T-helper 1 cell treated with Interleukin-12 subunit alpha and Interleukin-12 subunit beta and Interleukin-4 antibody, amounts not matched to agents 30 μg/mL and 1 μg/mL, for 36 hours (primary cell): ENCODE results near the gene CREB3L4.
A peak's percentile ranks its signal among the peaks of the same experiment; 100 is the strongest.

Experiments
- H3K27ac Mint-ChIP-seq: one replicate; pipeline ENCODE4 v1.8.0; 2021; ENCODE audit warnings: mild to moderate bottlenecking, mixed read lengths
- H3K27me3 Mint-ChIP-seq: one replicate; pipeline ENCODE4 v1.8.0; 2021; ENCODE audit warnings: low read depth, mixed read lengths
- H3K36me3 Mint-ChIP-seq: one replicate; pipeline ENCODE4 v1.8.0; 2021; ENCODE audit warnings: low read depth, mixed read lengths
- H3K4me1 Mint-ChIP-seq: one replicate; pipeline ENCODE4 v1.8.0; 2021; ENCODE audit warnings: low read depth, mixed read lengths
- H3K4me3 Mint-ChIP-seq: one replicate; pipeline ENCODE4 v1.8.0; 2021; ENCODE audit warnings: mild to moderate bottlenecking, moderate library complexity, mixed read lengths
- H3K9me3 Mint-ChIP-seq: one replicate; pipeline ENCODE4 v1.8.0; 2021; ENCODE audit warnings: mixed read lengths

Gene CREB3L4

GRCh38 chr1:153932156-153933131 is 35.3 kb upstream of the CREB3L4 start:
- Mint-ChIP-seq H3K27ac (no peak overlapping the region), H3K36me3 (peaks cover 49% of the 10 kb centered on the region), H3K4me1 (peaks cover 12% of the 10 kb centered on the region), H3K4me3 (no peak overlapping the region), H3K27me3 (no peaks in the 10 kb centered on the region), H3K9me3 (no peaks in the 10 kb centered on the region)

GRCh38 chr1:153933430-153933829 is 34.3 kb upstream of the CREB3L4 start:
- Mint-ChIP-seq H3K27me3 (no peaks in the 10 kb centered on the region), H3K4me3 (no peak overlapping the region), H3K4me1 (peaks cover 8% of the 10 kb centered on the region), H3K36me3 (peaks cover 49% of the 10 kb centered on the region), H3K27ac (no peak overlapping the region), H3K9me3 (no peaks in the 10 kb centered on the region)

GRCh38 chr1:153933955-153934354 is 33.7 kb upstream of the CREB3L4 start:
- Mint-ChIP-seq H3K4me1 (peaks cover 2% of the 10 kb centered on the region), H3K9me3 (no peaks in the 10 kb centered on the region), H3K36me3 (peaks cover 49% of the 10 kb centered on the region), H3K27me3 (no peaks in the 10 kb centered on the region), H3K27ac (no peak overlapping the region), H3K4me3 (no peak overlapping the region)

GRCh38 chr1:153934746-153935145 is 33.0 kb upstream of the CREB3L4 start:
- Mint-ChIP-seq H3K27me3 (no peaks in the 10 kb centered on the region), H3K9me3 (no peaks in the 10 kb centered on the region), H3K36me3 (peaks cover 50% of the 10 kb centered on the region), H3K4me1 (peaks cover 4% of the 10 kb centered on the region), H3K27ac (no peak overlapping the region), H3K4me3 (no peak overlapping the region)

GRCh38 chr1:153936011-153936802 is 31.5 kb upstream of the CREB3L4 start:
- Mint-ChIP-seq H3K4me3 (no peak overlapping the region), H3K4me1 (peaks cover 10% of the 10 kb centered on the region), H3K27ac (peak overlapping the region; percentile 6), H3K27me3 (no peaks in the 10 kb centered on the region), H3K9me3 (no peaks in the 10 kb centered on the region), H3K36me3 (peaks cover 59% of the 10 kb centered on the region)

- Mint-ChIP-seq H3K27me3 (no peaks in the 10 kb centered on the region), H3K36me3 (peaks cover 61% of the 10 kb centered on the region), H3K4me1 (peaks cover 12% of the 10 kb centered on the region), H3K4me3 (no peak overlapping the region), H3K27ac (no peak overlapping the region), H3K9me3 (no peaks in the 10 kb centered on the region)
Measured at GRCh38 chr1:153937331-153937730, 30.4 kb upstream of the CREB3L4 start.

- H3K9me3 Mint-ChIP-seq = no peaks in the 10 kb centered on the region
- peaks cover 69% of the 10 kb centered on the region for H3K36me3 Mint-ChIP-seq
- peaks cover 22% of the 10 kb centered on the region for H3K4me1 Mint-ChIP-seq
- no peak overlapping the region for H3K27ac Mint-ChIP-seq
- H3K27me3 Mint-ChIP-seq = no peaks in the 10 kb centered on the region
- no peak overlapping the region for H3K4me3 Mint-ChIP-seq
Measured at GRCh38 chr1:153938996-153939395, 28.7 kb upstream of the CREB3L4 start.

- no peaks in the 10 kb centered on the region for H3K9me3 Mint-ChIP-seq
- peaks cover 23% of the 10 kb centered on the region for H3K4me1 Mint-ChIP-seq
- peaks cover 67% of the 10 kb centered on the region for H3K36me3 Mint-ChIP-seq
- H3K27me3 Mint-ChIP-seq = no peaks in the 10 kb centered on the region
- no peak overlapping the region for H3K27ac Mint-ChIP-seq
- no peak overlapping the region for H3K4me3 Mint-ChIP-seq
Measured at GRCh38 chr1:153939476-153939875, 28.2 kb upstream of the CREB3L4 start.

GRCh38 chr1:153940756-153941155 is 26.9 kb upstream of the CREB3L4 start:
- H3K4me1 Mint-ChIP-seq = peaks cover 28% of the 10 kb centered on the region
- peaks cover 65% of the 10 kb centered on the region for H3K36me3 Mint-ChIP-seq

GRCh38 chr1:153941826-153942725 is 25.6 kb upstream of the CREB3L4 start:
- Mint-ChIP-seq H3K27me3 (no peaks in the 10 kb centered on the region), H3K36me3 (peaks cover 54% of the 10 kb centered on the region), H3K9me3 (no peaks in the 10 kb centered on the region), H3K4me1 (peaks cover 28% of the 10 kb centered on the region), H3K27ac (no peak overlapping the region), H3K4me3 (no peak overlapping the region)

More at GRCh38 chr1:153940756-153941155, 26.9 kb upstream of the CREB3L4 start:
- no peaks in the 10 kb centered on the region for H3K9me3 Mint-ChIP-seq
- no peak overlapping the region for H3K4me3 Mint-ChIP-seq
- peak overlapping the region; percentile 61 for H3K27ac Mint-ChIP-seq
- H3K27me3 Mint-ChIP-seq = no peaks in the 10 kb centered on the region

- H3K36me3 Mint-ChIP-seq = peaks cover 47% of the 10 kb centered on the region
- no peaks in the 10 kb centered on the region for H3K27me3 Mint-ChIP-seq
- H3K9me3 Mint-ChIP-seq = no peaks in the 10 kb centered on the region
- H3K4me1 Mint-ChIP-seq = peaks cover 28% of the 10 kb centered on the region
- H3K27ac Mint-ChIP-seq = peak overlapping the region; percentile 49
- no peak overlapping the region for H3K4me3 Mint-ChIP-seq
Measured at GRCh38 chr1:153942766-153943549, 24.7 kb upstream of the CREB3L4 start.

- Mint-ChIP-seq H3K27ac (peak overlapping the region; percentile 98), H3K4me1 (peaks cover 27% of the 10 kb centered on the region), H3K9me3 (no peaks in the 10 kb centered on the region), H3K4me3 (peak overlapping the region; percentile 94), H3K27me3 (no peaks in the 10 kb centered on the region), H3K36me3 (peaks cover 48% of the 10 kb centered on the region)
Measured at GRCh38 chr1:153944005-153944826, 23.5 kb upstream of the CREB3L4 start.

- Mint-ChIP-seq H3K27ac (peak overlapping the region; percentile 98), H3K27me3 (no peaks in the 10 kb centered on the region), H3K4me1 (peaks cover 26% of the 10 kb centered on the region), H3K9me3 (no peaks in the 10 kb centered on the region), H3K4me3 (peak overlapping the region; percentile 94), H3K36me3 (peaks cover 45% of the 10 kb centered on the region)
Measured at GRCh38 chr1:153944827-153945117, 22.9 kb upstream of the CREB3L4 start.
